ENCODE measurements around the gene EPB41L1.

Gene EPB41L1

GRCh38 chr20:36235892-36236785 lies 81.6 kb downstream of the EPB41L1 start, which contains the start of gene AAR2 (continued):
- TF ChIP-seq ZBTB11 (tag by site-specific recombination; conservative IDR thresholded peaks at IDR 0.05; ENCODE audit: low read depth) (peak; percentile 100), KLF7 (tag by site-specific recombination; IDR thresholded peaks at IDR 0.05; ENCODE audit: borderline replicate concordance) (peak; percentile 29; the same call in 1 of the 2 replicates), HOXA7 (CRISPR knock-in tag; IDR thresholded peaks at IDR 0.05; ENCODE audit: borderline replicate concordance) (no peak), YY2 (tag by site-specific recombination; IDR thresholded peaks at IDR 0.05) (no peak), ZNF148 (tag by site-specific recombination; IDR thresholded peaks at IDR 0.05; ENCODE audit: borderline replicate concordance) (no peak), ZSCAN18 (tag by site-specific recombination; IDR thresholded peaks at IDR 0.05) (peak; percentile 58; the same call in 1 of the 2 replicates), ZNF658 (tag by site-specific recombination; IDR thresholded peaks at IDR 0.05) (no peak), ZNF292 (tag by site-specific recombination; IDR thresholded peaks at IDR 0.05; ENCODE audit: borderline replicate concordance, low read depth) (no peak), ZNF692 (tag by site-specific recombination; IDR thresholded peaks at IDR 0.05) (peak; percentile 79; the same call in 1 of the 2 replicates), ZNF132 (tag by site-specific recombination; IDR thresholded peaks at IDR 0.05; ENCODE audit: borderline replicate concordance) (no peak), ZNF335 (tag by site-specific recombination; conservative IDR thresholded peaks at IDR 0.05) (peak; percentile 75), ZNF10 (tag by site-specific recombination; IDR thresholded peaks at IDR 0.05) (no peak), SP2 (tag by site-specific recombination; IDR thresholded peaks at IDR 0.05) (peak; percentile 62), SP3 (tag by site-specific recombination; IDR thresholded peaks at IDR 0.05) (peak; percentile 54; the same call in 1 of the 2 replicates), ZNF518A (tag by site-specific recombination; conservative IDR thresholded peaks at IDR 0.05; ENCODE audit: low read depth) (peak; percentile 99), ZNF488 (tag by site-specific recombination; IDR thresholded peaks at IDR 0.05) (no peak), ZNF26 (tag by site-specific recombination; IDR thresholded peaks at IDR 0.05) (no peak), BCL6B (tag by site-specific recombination; IDR thresholded peaks at IDR 0.05) (no peak), BCL11B (tag by site-specific recombination; IDR thresholded peaks at IDR 0.05; ENCODE audit: low read depth) (no peak)
